Activated gamma-delta T cell treated with Interleukin-2 at 50 U/mL for 16 hours (primary cell): ENCODE measurements around the gene RIMS4.

Experiments
- DNase-seq: peaks from one replicate; pipeline ENCODE4 v3.0.0-alpha.2; 2020

RIMS4 gene

GRCh38 chr20:44715499-44716308 is 94.6 kb downstream of the RIMS4 start:
- no peak for DNase-seq

GRCh38 chr20:44714701-44715498 is 95.4 kb downstream of the RIMS4 start, which contains the start of gene CCN5:
CCN5 (plus strand) TSS chr20:44715369; CDS start chr20:44715391, 22 bp downstream.
- DNase-seq = no peak

GRCh38 chr20:44714102-44714700 is 96.1 kb downstream of the RIMS4 start:
- DNase-seq = no peak

GRCh38 chr20:44711237-44711636 is 99.1 kb downstream of the RIMS4 start:
- DNase-seq = no peak

GRCh38 chr20:44709797-44710196 is 100.5 kb downstream of the RIMS4 start:
- no peak for DNase-seq

GRCh38 chr20:44709380-44709779 is 101.0 kb downstream of the RIMS4 start:
- no peak for DNase-seq

- no peak for DNase-seq
Observed at GRCh38 chr20:44707018-44707579, 103.2 kb downstream of the RIMS4 start.

- DNase-seq = no peak
Observed at GRCh38 chr20:44706301-44707017, 103.9 kb downstream of the RIMS4 start.

- DNase-seq = no peak
Observed at GRCh38 chr20:44705364-44706094, 104.8 kb downstream of the RIMS4 start.

- no peak for DNase-seq
Observed at GRCh38 chr20:44704551-44704971, 105.8 kb downstream of the RIMS4 start.

- no peak for DNase-seq
Observed at GRCh38 chr20:44703956-44704488, 106.3 kb downstream of the RIMS4 start.

GRCh38 chr20:44703183-44703925 is 107.0 kb downstream of the RIMS4 start:
- no peak for DNase-seq

- DNase-seq = no peak
Observed at GRCh38 chr20:44702776-44703175, 107.6 kb downstream of the RIMS4 start.

GRCh38 chr20:44701858-44702256 is 108.5 kb downstream of the RIMS4 start:
- DNase-seq = no peak
